ELF-1 (cell line): ENCODE results near the gene MAP4K1.
"Not testable (repeated sequence)": the region's sequence is repeated elsewhere in the genome, so short reads cannot be mapped to it uniquely, and the experiment has no call there.

ENCODE experiments used
- DNase-seq: peaks from one replicate; pipeline ENCODE4 v3.0.0-alpha.2; 2016; ENCODE audit warnings: low read depth, low spot score

The MAP4K1 gene

GRCh38 chr19:38569368-38569983, 48.3 kb downstream of the MAP4K1 start:
- no peak for DNase-seq

GRCh38 chr19:38565691-38566105, 52.1 kb downstream of the MAP4K1 start:
- no peak for DNase-seq

- no peak for DNase-seq
Observed at GRCh38 chr19:38564981-38565690, 52.6 kb downstream of the MAP4K1 start.

- no peak for DNase-seq
Observed at GRCh38 chr19:38563475-38563874, 54.3 kb downstream of the MAP4K1 start.

- DNase-seq, result no peak
Observed at GRCh38 chr19:38562096-38562495, 55.7 kb downstream of the MAP4K1 start.

GRCh38 chr19:38561658-38562057, 56.1 kb downstream of the MAP4K1 start:
- DNase-seq, result no peak

- DNase-seq, result no peak
Observed at GRCh38 chr19:38561053-38561606, 56.6 kb downstream of the MAP4K1 start.

- DNase-seq, result no peak
Observed at GRCh38 chr19:38559428-38560401, 58.0 kb downstream of the MAP4K1 start.

- DNase-seq, result not testable (repeated sequence)
Observed at GRCh38 chr19:38558933-38559332, 58.8 kb downstream of the MAP4K1 start.

GRCh38 chr19:38557205-38557799, 60.5 kb downstream of the MAP4K1 start:
- DNase-seq, result no peak

- DNase-seq, result no peak
Observed at GRCh38 chr19:38556521-38557174, 61.1 kb downstream of the MAP4K1 start.

- no peak for DNase-seq
Observed at GRCh38 chr19:38555200-38555599, 62.6 kb downstream of the MAP4K1 start.

GRCh38 chr19:38554676-38555141, 63.0 kb downstream of the MAP4K1 start:
- DNase-seq, result no peak

- DNase-seq, result not testable (repeated sequence)
Observed at GRCh38 chr19:38553239-38553638, 64.5 kb downstream of the MAP4K1 start.

GRCh38 chr19:38551450-38551813, 66.3 kb downstream of the MAP4K1 start:
- DNase-seq, result no peak

GRCh38 chr19:38550376-38550775, 67.4 kb downstream of the MAP4K1 start:
- DNase-seq, result no peak

- DNase-seq, result no peak
Observed at GRCh38 chr19:38549942-38550341, 67.8 kb downstream of the MAP4K1 start.

GRCh38 chr19:38549061-38549460, 68.7 kb downstream of the MAP4K1 start:
- no peak for DNase-seq

- DNase-seq, result no peak
Observed at GRCh38 chr19:38547421-38547820, 70.3 kb downstream of the MAP4K1 start.

- DNase-seq, result no peak
Observed at GRCh38 chr19:38545596-38545995, 72.2 kb downstream of the MAP4K1 start.
